Suppressor macrophage treated with lipopolysaccharide for 1 hour (primary cell): ENCODE data around the gene PPP1R15A.
A peak's percentile ranks its signal among the peaks of the same experiment; 100 is the strongest.
"Not testable (repeated sequence)": the region's sequence is repeated elsewhere in the genome, so short reads cannot be mapped to it uniquely, and the experiment has no call there.

Source experiments
- DNase-seq, 3 donors: peaks; one replicate each; pipeline ENCODE4 v3.0.0-alpha.2; 2020 to 2022

Gene PPP1R15A

DNA sequence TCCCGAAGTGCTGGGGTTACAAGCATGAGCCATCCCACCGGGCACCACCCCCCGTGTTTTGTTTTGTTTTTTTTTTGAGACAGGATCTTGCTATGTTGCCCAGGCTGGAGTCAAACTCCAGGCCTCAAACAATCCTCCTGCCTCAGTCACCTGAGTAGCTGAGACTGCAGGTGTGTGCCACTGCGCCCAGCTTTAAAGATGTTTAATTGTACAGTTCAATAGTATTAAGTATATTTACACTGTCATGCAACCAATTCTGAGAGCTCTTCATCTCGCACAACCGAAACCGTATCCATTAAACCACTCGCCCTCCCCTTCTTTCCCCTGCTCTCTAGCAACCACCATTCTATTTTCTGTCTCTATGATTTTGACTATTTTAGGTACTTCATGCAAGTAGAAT, 43.5 kb downstream of the PPP1R15A start:
- DNase-seq, result peak in 1 of 3 donors; percentile 14

DNA sequence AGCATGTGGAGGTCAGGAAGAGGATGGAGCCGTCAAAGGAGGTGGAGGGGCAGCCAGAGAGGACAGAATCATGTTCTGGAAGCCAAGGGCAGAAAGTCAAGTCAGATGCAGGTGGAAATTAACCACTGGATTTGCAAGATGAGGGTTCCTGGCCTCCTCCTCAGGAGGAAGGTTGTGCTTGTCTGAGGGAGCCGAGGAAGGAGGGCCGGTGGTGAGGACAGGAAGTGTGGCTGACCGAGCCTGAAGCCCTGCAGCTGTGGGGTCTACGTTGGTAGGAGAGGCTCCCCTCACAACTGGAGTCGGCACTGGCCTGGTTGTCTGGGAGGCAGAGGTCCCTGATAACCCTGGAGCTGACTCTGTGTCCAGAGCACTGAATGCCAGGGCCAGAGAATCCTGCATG, 45.9 kb downstream of the PPP1R15A start:
- peak in 1 of 3 donors; percentile 13 for DNase-seq

GRCh38 chr19:48918801-48919247, 46.6 kb downstream of the PPP1R15A start:
- DNase-seq, result peak in 2 of 3 donors; percentile 11 to 28

DNA sequence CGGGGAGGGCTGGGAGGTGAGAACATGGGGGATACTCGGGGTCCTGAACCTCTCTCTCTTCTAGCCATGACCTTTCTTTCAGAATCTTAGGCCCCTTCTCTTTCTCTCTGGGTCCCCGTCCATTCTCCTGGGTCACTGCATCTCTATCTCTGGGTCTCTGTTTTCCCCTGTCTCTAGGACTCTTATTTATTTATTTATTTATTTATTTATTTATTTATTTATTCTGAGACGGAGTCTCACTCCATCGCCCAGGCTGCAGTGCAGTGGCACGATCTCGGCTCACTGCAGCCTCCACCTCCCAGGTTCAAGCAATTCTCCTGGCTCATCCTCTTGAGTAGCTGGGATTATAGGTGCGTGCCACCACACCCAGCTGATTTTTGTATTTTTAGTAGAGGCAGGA, 47.0 kb downstream of the PPP1R15A start:
- DNase-seq, result not testable (repeated sequence)

- no peak for DNase-seq
Observed at GRCh38 chr19:48920949-48921348, 48.7 kb downstream of the PPP1R15A start.

DNA sequence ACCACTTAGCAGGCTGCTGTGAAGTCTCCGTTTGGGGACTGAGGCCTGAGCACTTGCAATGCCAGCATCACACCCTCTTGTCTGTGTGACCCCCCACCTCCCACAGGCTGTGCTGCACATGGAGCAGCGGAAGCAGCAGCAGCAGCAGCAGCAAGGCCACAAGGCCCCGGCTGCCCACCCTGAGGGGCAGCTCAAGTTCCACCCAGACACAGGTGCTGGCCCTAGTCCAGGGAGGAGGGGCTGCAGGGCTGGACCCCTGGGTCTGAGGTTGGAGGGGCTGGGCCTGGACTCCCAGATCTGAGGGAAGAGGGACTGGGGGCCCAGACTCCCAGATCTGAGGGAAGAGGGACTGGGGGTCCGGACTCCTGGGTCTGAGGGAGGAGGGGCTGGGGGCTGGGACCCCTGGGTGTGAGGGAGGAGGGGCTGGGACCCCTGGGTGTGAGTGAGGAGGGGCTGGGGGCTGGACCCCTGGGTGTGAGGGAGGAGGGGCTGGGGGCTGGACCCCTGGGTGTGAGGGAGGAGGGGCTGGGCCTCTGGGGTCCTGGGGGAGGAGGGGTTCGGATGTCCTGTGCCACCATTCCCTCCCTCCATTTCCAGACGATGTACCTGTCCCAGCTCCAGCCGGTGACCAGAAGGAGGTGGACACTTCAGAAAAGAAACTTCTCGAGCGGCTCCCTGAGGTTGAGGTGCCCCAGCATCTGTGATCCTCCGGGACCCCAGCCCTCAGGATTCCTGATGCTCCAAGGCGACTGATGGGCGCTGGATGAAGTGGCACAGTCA, 49.7 kb downstream of the PPP1R15A start:
- DNase-seq, result no peak

GRCh38 chr19:48922548-48923490, 50.6 kb downstream of the PPP1R15A start:
- no peak for DNase-seq

GRCh38 chr19:48925240-48925843, 53.1 kb downstream of the PPP1R15A start:
- peak; percentile 44 to 80 (median 77) for DNase-seq
